GM18517 (cell line): ENCODE measurements around the gene PADI6.
"Not testable (repeated sequence)": the region's sequence is repeated elsewhere in the genome, so short reads cannot be mapped to it uniquely, and the experiment has no call there.

Experiments used
- ATAC-seq: cut with Tn5 transposase; IDR thresholded peaks from one replicate; pipeline ENCODE4 v1.9.1; 2021; ENCODE audit warnings: mild to moderate bottlenecking, moderate library complexity; ENCODE audit not compliant: unreplicated experiment

PADI6 gene

DNA sequence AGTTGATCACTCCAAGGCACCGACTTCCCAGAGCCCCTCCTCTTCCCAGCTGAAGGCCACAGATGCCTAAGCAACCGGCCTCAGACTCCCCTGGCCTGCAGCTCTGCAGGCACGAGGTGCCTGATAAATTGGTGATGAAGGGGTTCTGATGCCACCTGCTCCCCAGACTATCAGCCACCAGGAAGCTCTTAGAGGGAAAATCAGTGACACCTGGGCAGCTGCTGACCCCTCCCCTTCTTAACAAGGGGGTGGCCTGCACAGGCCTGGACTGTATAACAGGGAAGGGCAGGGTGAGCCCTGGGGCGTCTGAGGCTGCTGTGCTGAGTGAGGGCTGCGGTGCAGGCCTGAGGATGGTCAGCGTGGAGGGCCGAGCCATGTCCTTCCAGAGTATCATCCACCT, at the start of gene PADI6:
Gene PADI6, plus strand, starts transcription at position 301 of the 400 bp plus-strand sequence. Its CDS starts 50 bp downstream, at position 351.
- no peak for ATAC-seq

DNA sequence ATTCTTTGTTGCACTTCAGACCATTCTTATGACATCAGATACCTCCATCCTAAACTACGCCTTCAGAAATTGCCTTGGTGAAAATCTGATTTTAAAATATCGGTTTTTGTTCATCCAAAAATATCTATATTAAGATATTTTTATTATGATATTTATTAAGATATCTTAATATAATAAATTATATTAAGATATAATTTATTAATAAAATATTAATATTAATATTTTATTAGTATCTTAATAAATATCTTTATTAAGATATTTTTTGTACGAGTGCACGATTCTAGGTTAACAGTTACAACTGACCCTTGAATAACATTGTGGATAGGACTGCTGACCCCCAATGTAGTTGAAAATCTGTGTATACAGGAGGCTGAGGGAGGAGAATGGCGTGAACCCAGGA, 43.1 kb upstream of the PADI6 start:
- ATAC-seq, result no peak

DNA sequence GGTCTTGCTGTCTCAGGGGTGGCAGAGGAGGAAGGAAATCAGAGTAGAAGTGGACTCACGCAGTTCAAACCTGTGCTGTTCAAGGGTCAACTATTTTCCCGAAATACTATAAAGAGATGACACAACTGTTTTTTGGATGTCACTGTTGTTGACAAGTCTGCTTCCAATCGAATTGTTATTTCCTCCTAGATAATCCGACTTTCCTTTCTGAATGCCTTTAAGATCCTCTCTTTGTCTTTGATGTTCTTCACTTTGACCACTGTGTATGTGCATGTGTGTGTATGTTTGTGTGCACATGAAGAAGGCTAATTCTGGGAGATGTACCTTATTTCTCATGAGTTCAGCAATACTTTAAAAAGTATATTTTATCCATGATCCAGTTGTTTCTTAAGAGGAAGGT, 42.4 kb upstream of the PADI6 start:
- no peak for ATAC-seq

- no peak for ATAC-seq
Measured at GRCh38 chr1:17330856-17331255, 41.1 kb upstream of the PADI6 start.

- ATAC-seq, result no peak
Measured at GRCh38 chr1:17333081-17333480, 38.9 kb upstream of the PADI6 start.

- ATAC-seq, result no peak
Measured at GRCh38 chr1:17335821-17336710, 35.9 kb upstream of the PADI6 start.

- ATAC-seq, result no peak
Measured at GRCh38 chr1:17338706-17339493, 33.1 kb upstream of the PADI6 start.

GRCh38 chr1:17339521-17339920, 32.5 kb upstream of the PADI6 start:
- no peak for ATAC-seq

- ATAC-seq, result no peak
Measured at GRCh38 chr1:17340358-17340757, 31.6 kb upstream of the PADI6 start.

DNA sequence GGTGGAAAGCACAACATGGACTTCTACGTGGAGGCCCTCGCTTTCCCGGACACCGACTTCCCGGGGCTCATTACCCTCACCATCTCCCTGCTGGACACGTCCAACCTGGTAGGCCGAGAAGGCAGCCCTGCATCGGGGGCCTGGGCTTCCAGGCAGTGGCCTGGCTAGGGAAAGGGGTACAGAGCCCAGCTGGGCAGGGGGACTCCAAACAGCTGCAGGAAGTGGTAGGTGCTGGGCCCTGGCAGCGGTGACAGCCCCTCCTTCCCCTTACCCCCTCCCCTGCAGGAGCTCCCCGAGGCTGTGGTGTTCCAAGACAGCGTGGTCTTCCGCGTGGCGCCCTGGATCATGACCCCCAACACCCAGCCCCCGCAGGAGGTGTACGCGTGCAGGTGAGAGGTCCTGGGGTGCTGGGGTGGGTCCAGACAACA, 30.0 kb upstream of the PADI6 start:
- no peak for ATAC-seq

DNA sequence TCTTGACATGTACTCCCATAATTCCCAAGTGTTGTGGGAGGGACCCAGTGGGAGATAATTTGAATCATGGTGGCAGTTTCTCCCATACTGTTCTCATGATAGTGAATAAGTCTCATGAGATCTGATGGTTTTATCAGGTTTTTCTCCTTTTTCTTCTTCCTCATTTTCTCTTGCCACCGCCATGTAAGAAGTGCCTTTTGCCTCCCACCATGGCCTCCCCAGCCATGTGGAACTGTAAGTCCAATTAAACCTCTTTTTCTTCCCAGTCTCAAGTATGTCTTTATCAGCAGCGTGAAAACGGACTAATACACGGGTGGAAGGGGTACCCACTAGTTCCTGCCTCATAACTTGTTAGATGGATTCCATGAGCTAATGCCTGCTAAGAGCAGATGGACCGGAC, 26.5 kb upstream of the PADI6 start:
- ATAC-seq, result not testable (repeated sequence)

- no peak for ATAC-seq
Measured at GRCh38 chr1:17346046-17346789, 25.8 kb upstream of the PADI6 start.

DNA sequence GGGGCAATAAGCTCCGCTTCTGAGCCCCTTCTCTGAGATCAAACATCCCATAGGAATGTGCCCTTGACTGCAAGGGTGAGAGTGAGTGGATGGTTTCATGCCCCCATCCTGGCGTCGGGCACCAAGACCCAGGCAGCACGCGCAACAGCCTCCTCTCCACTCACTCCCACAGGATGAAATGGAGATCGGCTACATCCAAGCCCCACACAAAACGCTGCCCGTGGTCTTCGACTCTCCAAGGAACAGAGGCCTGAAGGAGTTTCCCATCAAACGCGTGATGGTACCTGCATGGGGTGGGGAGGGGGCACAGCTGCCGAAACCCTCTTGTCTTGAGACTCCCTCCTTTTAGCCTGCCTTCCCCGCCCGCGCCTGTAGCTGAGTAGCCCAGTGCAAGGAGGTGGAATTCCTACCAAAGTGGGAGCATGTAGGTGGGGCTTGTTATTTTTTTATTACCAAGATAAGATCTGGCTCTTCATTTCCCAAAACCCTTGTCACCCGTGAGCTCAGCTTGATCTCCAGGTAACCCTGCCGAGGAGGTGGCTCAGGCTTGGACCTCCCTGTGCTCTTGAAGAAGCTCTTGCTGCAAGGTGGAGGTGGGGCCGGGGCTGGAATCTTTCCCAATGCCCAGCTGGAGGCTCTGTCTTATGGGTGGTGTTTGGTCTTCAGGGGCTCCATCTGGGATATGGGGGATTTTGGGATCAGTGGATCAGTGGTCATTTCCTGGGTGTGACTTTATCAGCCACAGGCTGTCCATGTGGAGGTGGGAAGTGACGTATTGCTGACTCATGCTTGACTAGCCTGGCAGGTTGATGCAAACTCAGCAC, 24.0 kb upstream of the PADI6 start:
- ATAC-seq, result no peak

GRCh38 chr1:17348593-17349234, 23.3 kb upstream of the PADI6 start:
- ATAC-seq, result no peak

GRCh38 chr1:17350083-17350482, 21.9 kb upstream of the PADI6 start:
- ATAC-seq, result no peak

DNA sequence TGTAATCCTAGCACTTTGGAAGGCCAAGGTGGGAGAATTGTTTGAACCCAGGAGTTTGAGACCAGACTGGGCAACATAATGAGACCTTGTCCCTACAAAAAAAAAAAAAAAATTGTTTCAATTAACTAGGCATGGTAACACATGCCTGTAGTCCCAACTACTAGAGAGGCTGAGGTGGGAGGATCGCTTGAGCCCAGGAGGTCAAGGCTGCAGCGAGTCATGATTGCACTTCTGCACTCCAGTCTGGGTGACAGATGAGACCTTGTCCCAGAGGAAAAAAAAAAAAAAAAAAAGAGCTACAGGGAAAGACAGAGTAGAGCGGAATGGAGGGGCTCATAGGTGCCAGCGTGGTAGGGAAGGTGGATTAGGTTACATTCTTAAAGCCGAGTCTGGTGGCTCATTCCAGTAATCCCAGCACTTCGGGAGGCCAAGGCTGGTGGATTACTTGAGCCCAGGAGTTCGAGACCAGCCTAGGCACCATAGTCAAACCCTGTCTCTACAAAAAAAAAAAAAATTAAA, 21.0 kb upstream of the PADI6 start:
- ATAC-seq, result no peak

DNA sequence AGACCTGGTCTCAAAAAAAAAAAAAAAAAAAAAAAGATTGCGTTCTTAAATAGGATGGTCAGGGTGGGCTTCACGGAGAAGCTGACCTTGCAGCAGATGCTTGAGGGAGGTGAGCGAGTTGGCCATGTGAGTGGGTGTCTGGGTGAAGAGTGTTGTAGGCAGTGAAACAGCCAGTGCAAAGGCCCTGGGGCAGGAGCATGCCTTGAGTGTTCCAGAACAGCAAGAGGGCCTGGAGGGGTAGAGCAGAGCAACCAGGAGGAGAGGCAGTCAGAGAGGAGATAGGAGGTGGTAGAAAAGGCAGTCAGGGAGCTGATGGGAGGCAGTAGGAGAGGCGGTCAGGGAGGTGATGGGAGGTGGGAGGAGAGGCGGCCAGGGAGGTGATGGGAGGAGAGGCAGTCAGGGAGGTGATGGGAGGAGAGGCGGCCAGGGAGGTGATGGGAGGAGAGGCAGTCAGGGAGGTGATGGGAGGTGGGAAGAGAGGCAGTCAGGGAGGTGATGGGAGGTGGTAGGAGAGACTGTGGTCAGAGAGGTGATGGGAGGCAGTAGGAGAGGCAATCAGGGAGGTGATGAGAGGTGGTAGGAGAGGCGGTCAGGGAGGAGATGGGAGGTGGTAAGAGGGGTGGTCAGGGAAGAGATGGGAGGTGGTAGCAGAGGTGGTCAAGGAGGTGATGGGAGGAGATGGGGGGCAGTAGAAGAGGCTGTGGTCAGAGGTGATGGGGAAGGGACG, 20.2 kb upstream of the PADI6 start:
- no peak for ATAC-seq

DNA sequence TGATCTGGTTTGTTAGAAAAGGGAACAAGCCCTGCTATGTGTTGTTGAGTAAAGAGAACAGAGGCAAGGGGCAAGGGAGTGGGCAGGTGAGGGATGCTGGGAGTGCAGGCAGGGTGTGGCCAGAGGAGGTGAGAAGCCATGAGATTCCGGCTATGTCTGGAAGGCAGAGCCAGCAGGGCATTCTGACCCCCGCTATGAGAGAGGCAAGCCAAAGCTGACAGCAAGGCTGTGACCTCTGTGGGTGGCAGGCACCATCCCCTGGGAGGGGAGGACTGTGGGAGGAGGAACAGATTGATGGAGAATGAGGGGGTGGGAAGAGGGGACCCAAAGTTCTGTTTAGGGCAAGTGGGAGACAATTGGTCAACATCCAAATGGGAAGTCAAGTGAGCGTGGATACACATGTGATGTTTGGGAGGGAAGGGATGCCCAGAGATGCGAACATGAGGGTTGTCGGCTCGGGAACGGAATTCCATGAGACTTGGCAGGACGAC, 19.5 kb upstream of the PADI6 start:
- no peak for ATAC-seq

- ATAC-seq, result no peak
Measured at GRCh38 chr1:17355898-17356297, 16.1 kb upstream of the PADI6 start.
